Activated naive CD4-positive, alpha-beta T cell treated with anti-CD3 and anti-CD28 coated beads, Interleukin-2, amount 10 ng/mL, durations not matched to agents 5 hours and 36 hours (primary cell): ENCODE data around the gene TMEM260. TPM values are rescaled to one million over a fixed set of nuclear protein-coding genes. Genes with fewer than 3 reads are reported as not detected.

Experiments
- total RNA-seq, 2 experiments: library from RNA; stranded (reverse); gene quantifications; one replicate each; pipeline ENCODE4 v1.2.3, GENCODE V29; 2021

The TMEM260 gene
- 10 to 100 TPM; 18.1 to 19.5 TPM for total RNA-seq

DNA sequence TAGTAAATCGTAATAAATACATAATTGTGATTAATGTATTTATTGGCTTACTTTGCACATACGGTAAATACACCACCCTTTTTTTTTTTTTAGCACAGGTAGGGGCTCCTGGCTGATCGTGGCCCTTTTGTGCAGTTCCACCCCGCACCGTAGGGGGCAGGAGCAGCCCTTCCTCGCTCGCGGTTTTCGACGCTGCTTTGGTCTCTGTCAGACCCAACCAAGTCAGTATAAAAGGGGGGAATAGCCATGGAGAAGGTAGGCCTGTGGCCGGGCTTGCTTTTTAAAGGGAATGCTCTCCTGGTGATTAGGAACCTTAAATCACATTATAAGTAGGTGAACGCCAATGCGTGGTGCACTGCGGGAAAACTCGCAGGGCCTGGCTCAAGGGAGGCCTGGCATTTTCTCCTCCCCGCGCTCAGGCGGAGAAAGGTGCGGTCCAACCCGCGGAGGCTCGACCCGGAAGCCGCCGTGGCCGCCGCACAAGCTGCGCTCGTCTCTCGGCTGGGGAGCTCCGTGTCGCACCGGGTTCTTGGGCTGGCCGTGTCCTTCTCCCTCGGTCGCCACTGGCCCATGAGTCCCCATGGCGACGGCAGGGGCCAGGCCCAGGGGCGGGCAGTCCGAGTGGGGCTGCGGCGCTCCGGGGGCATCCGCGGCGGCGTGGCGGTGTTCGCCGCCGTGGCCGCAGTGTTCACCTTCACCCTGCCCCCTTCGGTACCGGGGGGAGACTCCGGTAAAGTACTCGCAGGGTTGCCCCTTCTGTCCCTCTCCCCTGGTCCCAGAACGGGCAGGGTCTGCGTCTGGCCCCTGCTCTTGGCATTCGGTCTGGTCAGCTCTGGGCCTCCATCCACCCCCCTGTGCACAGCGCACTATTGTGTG, at the start of gene TMEM260:
Gene TMEM260, plus strand, starts transcription at position 454 of the 876 bp plus-strand sequence. Its CDS starts 117 bp downstream, at position 571.

Other genes with a start within 250 kb of the TMEM260 start
- not detected for gene OTX2, start 230.7 kb downstream of the TMEM260 start, total RNA-seq